Endothelial cell (in vitro differentiated cells): ENCODE results near the gene ANKDD1B. TPM values are rescaled to one million over a fixed set of nuclear protein-coding genes. Genes with fewer than 3 reads are reported as not detected.
"Not testable (repeated sequence)": the region's sequence is repeated elsewhere in the genome, so short reads cannot be mapped to it uniquely, and the experiment has no call there.

Experiments
- DNase-seq: peaks from one replicate; pipeline ENCODE4 v3.0.0; 2021; ENCODE audit warnings: low spot score
- H3K27ac Mint-ChIP-seq: one replicate; pipeline ENCODE4 v1.8.0; 2021; ENCODE audit warnings: mixed read lengths, inconsistent platforms; ENCODE audit not compliant: unreplicated experiment
- H3K27me3 Mint-ChIP-seq: one replicate; pipeline ENCODE4 v1.8.0; 2021; ENCODE audit warnings: mild to moderate bottlenecking, moderate library complexity, mixed read lengths, inconsistent platforms; ENCODE audit not compliant: unreplicated experiment
- H3K36me3 Mint-ChIP-seq: one replicate; pipeline ENCODE4 v1.8.0; 2021; ENCODE audit warnings: mild to moderate bottlenecking, low read depth, mixed read lengths, inconsistent platforms; ENCODE audit not compliant: unreplicated experiment
- H3K4me1 Mint-ChIP-seq: one replicate; pipeline ENCODE4 v1.8.0; 2021; ENCODE audit warnings: mild to moderate bottlenecking, mixed read lengths, inconsistent platforms; ENCODE audit not compliant: unreplicated experiment
- H3K4me3 Mint-ChIP-seq: one replicate; pipeline ENCODE4 v1.8.0; 2021; ENCODE audit warnings: mild to moderate bottlenecking, mixed read lengths, inconsistent platforms; ENCODE audit not compliant: unreplicated experiment
- H3K9me3 Mint-ChIP-seq: one replicate; pipeline ENCODE4 v1.8.0; 2021; ENCODE audit warnings: mixed read lengths, inconsistent platforms; ENCODE audit not compliant: unreplicated experiment
- total RNA-seq: library from RNA; stranded (reverse); fragmentation: NEBNext Ultra II Directional; extraction: Animal tissue kit (Norgen Biotek cat#: 25700); gene quantifications from one replicate; pipeline ENCODE4 v1.2.1, GENCODE V29; 2021; ENCODE audit not compliant: unreplicated experiment
- TF ChIP-seq, protein P1 (sequence below): fragments of 200-600 bp; sonication (generic); IDR thresholded peaks from one replicate; pipeline ENCODE4 v1.5.0; 2021; ENCODE audit warnings: antibody characterized with exemption; ENCODE audit not compliant: unreplicated experiment

Gene ANKDD1B
- total RNA-seq, 1 donor from 2014 or later = 0.31 TPM

DNA sequence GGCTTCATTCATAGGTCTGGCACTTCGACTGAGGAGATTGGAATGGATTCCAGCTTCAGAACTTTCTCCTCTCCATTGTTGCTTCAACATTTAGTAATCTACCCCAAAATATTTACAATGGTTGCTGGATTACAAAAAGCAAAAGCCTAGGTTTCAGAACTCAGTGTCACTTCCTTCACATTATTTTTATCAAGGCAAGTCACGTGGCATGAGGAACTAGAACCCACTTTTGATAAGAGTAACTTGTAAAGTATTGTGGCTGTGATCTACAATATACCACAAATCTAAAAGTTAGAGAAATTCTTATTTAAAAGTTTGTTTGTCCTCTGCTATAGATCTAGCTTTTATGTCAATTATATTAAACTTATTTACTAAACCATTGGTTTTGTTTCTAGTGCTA lies 39.7 kb upstream of the ANKDD1B start:
- Mint-ChIP-seq H3K9me3 (no peaks in the 10 kb centered on the region), H3K27ac (no peak overlapping the region), H3K27me3 (no peaks in the 10 kb centered on the region), H3K4me3 (no peak overlapping the region), H3K36me3 (peaks cover 4% of the 10 kb centered on the region), H3K4me1 (no peaks in the 10 kb centered on the region)
- DNase-seq = no peak
- TF ChIP-seq, protein P1, sequence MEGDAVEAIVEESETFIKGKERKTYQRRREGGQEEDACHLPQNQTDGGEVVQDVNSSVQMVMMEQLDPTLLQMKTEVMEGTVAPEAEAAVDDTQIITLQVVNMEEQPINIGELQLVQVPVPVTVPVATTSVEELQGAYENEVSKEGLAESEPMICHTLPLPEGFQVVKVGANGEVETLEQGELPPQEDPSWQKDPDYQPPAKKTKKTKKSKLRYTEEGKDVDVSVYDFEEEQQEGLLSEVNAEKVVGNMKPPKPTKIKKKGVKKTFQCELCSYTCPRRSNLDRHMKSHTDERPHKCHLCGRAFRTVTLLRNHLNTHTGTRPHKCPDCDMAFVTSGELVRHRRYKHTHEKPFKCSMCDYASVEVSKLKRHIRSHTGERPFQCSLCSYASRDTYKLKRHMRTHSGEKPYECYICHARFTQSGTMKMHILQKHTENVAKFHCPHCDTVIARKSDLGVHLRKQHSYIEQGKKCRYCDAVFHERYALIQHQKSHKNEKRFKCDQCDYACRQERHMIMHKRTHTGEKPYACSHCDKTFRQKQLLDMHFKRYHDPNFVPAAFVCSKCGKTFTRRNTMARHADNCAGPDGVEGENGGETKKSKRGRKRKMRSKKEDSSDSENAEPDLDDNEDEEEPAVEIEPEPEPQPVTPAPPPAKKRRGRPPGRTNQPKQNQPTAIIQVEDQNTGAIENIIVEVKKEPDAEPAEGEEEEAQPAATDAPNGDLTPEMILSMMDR = no peak

DNA sequence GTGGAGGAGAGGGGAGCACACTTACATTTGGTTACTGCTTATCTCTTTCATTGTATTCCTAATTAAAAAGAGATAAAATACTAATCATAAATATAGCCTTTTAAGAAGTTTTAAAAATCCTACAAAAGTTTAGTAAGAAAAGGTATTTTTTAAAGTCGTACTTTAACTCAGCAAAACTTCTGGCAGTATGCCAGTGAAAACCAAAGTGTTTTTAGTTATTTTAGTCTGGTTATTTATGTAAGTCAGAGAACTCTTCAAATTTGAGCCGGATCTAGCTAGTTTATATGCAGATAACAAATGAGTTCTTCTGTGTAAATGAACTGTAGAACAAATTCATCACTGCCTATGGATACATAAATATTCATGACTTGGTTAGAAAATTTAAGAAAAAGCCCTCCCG lies 36.5 kb upstream of the ANKDD1B start:
- Mint-ChIP-seq H3K36me3 (peaks cover 4% of the 10 kb centered on the region), H3K9me3 (no peaks in the 10 kb centered on the region), H3K27me3 (no peaks in the 10 kb centered on the region), H3K27ac (no peak overlapping the region), H3K4me3 (no peak overlapping the region), H3K4me1 (no peaks in the 10 kb centered on the region)
- TF ChIP-seq, protein P1 = no peak
- no peak for DNase-seq

DNA sequence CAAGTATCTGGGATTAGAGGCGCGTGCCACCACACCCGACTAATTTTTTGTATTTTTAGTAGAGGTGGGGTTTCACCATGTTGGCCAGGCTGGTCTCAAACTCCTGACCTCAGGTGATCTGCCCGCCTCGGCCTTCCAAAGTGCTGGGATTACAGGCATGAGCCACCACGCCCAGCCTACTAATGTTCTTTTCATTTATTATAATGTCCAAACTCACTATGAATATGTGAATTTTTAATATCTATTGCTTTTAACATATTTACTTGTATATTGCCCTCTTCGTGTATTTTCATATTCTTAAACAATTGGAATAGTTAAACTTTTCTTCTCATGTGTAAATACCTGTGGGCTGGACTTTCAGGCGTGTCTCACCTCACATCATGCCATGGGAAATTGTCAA lies 33.0 kb upstream of the ANKDD1B start:
- H3K9me3 Mint-ChIP-seq, H3K36me3 Mint-ChIP-seq, DNase-seq, H3K27ac Mint-ChIP-seq, H3K4me3 Mint-ChIP-seq, H3K27me3 Mint-ChIP-seq, H3K4me1 Mint-ChIP-seq: not testable (repeated sequence)

DNA sequence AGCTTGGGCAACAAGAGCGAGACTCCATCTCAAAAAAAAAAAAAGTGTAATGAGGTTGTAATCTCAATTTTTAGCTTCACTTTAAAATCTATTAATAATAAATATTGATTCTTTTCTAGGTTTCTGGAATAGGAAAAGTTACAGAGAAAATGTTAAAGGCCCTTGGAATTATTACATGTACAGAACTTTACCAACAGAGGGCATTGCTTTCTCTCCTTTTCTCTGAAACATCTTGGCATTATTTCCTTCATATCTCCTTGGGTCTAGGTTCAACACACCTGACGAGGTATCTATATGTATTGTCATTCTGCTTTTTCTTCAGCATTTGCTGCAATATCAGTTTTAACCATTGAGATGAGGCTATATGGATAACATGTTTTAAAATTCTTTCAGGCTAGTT lies 26.6 kb upstream of the ANKDD1B start:
- Mint-ChIP-seq H3K4me3 (no peak overlapping the region), H3K27ac (no peak overlapping the region), H3K9me3 (no peaks in the 10 kb centered on the region), H3K4me1 (peaks cover 4% of the 10 kb centered on the region), H3K36me3 (peaks cover 6% of the 10 kb centered on the region), H3K27me3 (no peaks in the 10 kb centered on the region)
- DNase-seq = no peak
- TF ChIP-seq, protein P1 = no peak

DNA sequence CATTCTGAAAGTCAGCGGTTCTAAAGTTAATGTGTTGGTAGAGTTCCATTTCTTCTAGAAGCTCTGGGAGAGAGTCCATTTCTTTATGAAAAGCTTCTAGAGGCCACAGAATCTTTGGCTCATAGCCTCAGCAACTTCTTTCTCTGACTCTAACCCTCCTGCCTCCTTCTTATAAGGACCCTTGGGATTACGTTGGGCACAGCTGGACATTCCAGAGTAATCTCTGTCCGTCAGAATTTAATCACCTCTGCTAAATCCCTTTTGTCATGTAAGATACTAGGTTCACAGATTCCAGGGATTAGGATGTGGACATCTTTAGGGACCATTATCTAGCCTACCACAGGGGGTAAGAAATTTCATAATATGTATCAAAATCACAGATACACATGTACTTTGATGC lies 22.6 kb upstream of the ANKDD1B start:
- no peak overlapping the region for H3K27ac Mint-ChIP-seq
- no peak overlapping the region for H3K4me3 Mint-ChIP-seq
- H3K27me3 Mint-ChIP-seq = no peaks in the 10 kb centered on the region
- no peak for DNase-seq
- TF ChIP-seq, protein P1 = no peak
- peaks cover 6% of the 10 kb centered on the region for H3K36me3 Mint-ChIP-seq
- H3K9me3 Mint-ChIP-seq = no peaks in the 10 kb centered on the region
- H3K4me1 Mint-ChIP-seq = no peaks in the 10 kb centered on the region

DNA sequence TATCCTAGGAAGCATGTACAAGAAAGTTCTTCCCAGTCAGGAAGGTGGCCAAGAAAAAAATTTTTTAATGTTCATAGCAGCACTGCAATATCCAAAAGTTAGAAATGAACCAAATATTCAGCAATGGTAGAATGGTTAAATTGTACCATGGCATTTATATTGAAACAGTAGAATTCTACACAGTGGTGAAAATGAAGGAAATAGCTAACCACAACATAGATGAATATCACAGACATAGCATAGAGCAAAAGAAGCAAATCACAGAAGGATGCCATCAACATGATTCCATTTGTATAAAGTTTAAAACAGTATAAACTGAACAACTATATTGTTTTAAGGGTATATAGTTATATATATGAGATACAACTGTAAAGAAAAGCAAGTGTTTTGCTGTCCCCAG lies 10.7 kb upstream of the ANKDD1B start:
- Mint-ChIP-seq H3K4me1 (peaks cover under 1% of the 10 kb centered on the region), H3K4me3 (no peak overlapping the region), H3K9me3 (no peaks in the 10 kb centered on the region), H3K36me3 (no peaks in the 10 kb centered on the region), H3K27ac (no peak overlapping the region), H3K27me3 (no peaks in the 10 kb centered on the region)
- DNase-seq = no peak
- TF ChIP-seq, protein P1 = no peak
